ENCODE measurements around the gene HNF4A.

GRCh38 chr20:44389871-44390270 is 34.4 kb downstream of the HNF4A start:
- no peak for TF ChIP-seq CTCF (IDR thresholded peaks at IDR 0.05)
- TF ChIP-seq RFX5 (IDR thresholded peaks at IDR 0.05; ENCODE audit: low read length), result no peak
- no peak for TF ChIP-seq JUND (IDR thresholded peaks at IDR 0.05)
- no peak for TF ChIP-seq PBX3 (IDR thresholded peaks at IDR 0.05)
- no peak for TF ChIP-seq ZBTB33 (IDR thresholded peaks at IDR 0.05; ENCODE audit: borderline replicate concordance, low read depth)
- no peak for TF ChIP-seq MAX (IDR thresholded peaks at IDR 0.05; ENCODE audit: low read depth)
